ENCODE results near the gene CNST.

The CNST gene

GRCh38 chr1:246580497-246581370 lies 14.5 kb downstream of the CNST start:
- TF ChIP-seq, protein P1, sequence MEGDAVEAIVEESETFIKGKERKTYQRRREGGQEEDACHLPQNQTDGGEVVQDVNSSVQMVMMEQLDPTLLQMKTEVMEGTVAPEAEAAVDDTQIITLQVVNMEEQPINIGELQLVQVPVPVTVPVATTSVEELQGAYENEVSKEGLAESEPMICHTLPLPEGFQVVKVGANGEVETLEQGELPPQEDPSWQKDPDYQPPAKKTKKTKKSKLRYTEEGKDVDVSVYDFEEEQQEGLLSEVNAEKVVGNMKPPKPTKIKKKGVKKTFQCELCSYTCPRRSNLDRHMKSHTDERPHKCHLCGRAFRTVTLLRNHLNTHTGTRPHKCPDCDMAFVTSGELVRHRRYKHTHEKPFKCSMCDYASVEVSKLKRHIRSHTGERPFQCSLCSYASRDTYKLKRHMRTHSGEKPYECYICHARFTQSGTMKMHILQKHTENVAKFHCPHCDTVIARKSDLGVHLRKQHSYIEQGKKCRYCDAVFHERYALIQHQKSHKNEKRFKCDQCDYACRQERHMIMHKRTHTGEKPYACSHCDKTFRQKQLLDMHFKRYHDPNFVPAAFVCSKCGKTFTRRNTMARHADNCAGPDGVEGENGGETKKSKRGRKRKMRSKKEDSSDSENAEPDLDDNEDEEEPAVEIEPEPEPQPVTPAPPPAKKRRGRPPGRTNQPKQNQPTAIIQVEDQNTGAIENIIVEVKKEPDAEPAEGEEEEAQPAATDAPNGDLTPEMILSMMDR (IDR thresholded peaks at IDR 0.05; ENCODE audit: control extremely low read depth, extremely low read depth, low read depth, missing control alignments) = no peak
- ChIA-PET POLR2A (interaction anchor here (1.7 kb wide), 1 partner anchor 14 kb away, joined by 11 read pairs; the partner anchor contains the start of genes CNST and TFB2M), CTCF (interaction anchor here (2.2 to 2.3 kb wide), 2 partner anchors 10 to 63 kb away, joined by 6 read pairs; no protein-coding TSS in a partner anchor)
- DNase-seq (ENCODE audit: extremely low spot score) = no peak

- CTCF ChIA-PET = interaction anchor here (1.0 to 1.3 kb wide), 2 partner anchors 11 to 84 kb away, joined by 4 to 6 read pairs; no protein-coding TSS in a partner anchor
- POLR2A ChIA-PET = interaction anchor here (0.9 to 1.0 kb wide), 2 partner anchors 17 to 930 kb away, joined by 3 to 4 read pairs; no protein-coding TSS in a partner anchor
- no peak for DNase-seq (ENCODE audit: extremely low spot score)
- TF ChIP-seq, protein P1 (IDR thresholded peaks at IDR 0.05; ENCODE audit: control extremely low read depth, extremely low read depth, low read depth, missing control alignments) = no peak
These were observed 16.2 kb downstream of the CNST start for GRCh38 chr1:246582301-246583055.

DNA sequence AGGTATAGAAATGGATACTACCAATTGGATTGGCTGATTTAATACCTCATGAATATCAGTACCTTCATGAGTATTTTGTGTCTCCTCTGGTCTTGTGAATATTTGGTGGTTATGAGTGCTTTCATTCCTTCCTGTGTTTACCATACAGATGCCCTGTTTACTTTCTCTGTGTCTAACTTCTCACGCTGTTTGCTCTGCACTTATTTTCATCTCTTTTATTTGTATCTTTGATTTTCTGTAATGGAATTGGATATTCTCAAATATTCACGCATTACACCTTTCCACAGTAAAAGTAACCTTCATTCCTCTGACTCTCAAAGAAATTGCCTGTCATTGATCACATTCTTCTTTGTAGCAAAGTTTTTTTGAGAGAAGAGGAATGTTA lies 16.8 kb downstream of the CNST start:
- DNase-seq (ENCODE audit: extremely low spot score) = no peak
- TF ChIP-seq, protein P1 (IDR thresholded peaks at IDR 0.05; ENCODE audit: control extremely low read depth, extremely low read depth, low read depth, missing control alignments) = no peak
- ChIA-PET CTCF (interaction anchor here (1.3 kb wide), 1 partner anchor 11 kb away, joined by 6 read pairs; no protein-coding TSS in a partner anchor), POLR2A (interaction anchor here (1.0 kb wide), 1 partner anchor 16 kb away, joined by 3 read pairs; no protein-coding TSS in a partner anchor)

DNA sequence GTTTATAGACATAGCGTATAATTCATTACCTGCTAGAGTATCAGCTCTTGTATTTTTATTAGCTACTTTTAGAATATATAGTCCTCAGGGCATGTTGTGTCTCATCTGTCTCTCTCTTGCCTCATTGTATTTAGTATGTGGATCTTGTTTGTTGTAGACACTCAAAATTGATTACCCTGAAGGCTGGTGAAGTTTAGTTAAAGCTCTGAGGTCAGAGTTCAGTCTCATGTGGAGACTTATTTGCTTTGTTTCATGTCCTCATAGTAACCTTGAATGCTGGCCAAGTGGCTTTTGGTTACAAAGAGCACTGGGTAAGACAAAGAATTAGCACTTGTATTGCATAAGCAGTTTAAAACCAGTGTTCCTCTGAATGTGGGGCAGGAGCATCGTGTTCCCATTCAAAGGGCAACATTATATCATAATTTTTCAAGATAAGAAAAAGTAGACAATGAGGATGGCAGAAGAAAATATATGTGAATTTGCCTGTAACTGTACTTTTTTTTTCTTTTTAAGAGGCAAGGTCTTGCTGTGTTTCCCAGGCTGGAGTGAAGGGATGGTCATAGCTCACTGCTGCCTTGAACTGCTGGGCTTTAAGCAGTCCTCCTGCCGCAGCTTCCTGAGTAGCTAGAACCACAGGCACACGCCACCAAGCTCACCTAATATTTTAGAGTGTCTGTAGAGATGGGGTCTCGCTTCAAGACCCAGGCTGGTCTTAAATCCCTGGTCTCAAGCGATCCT lies 17.4 kb downstream of the CNST start:
- CTCF ChIA-PET = interaction anchor here (1.3 kb wide), 1 partner anchor 10 kb away, joined by 6 read pairs; no protein-coding TSS in a partner anchor
- POLR2A ChIA-PET = interaction anchor here (1.0 kb wide), 1 partner anchor 16 kb away, joined by 3 read pairs; no protein-coding TSS in a partner anchor
- TF ChIP-seq, protein P1 (IDR thresholded peaks at IDR 0.05; ENCODE audit: control extremely low read depth, extremely low read depth, low read depth, missing control alignments) = no peak
- no peak for DNase-seq (ENCODE audit: extremely low spot score)

DNA sequence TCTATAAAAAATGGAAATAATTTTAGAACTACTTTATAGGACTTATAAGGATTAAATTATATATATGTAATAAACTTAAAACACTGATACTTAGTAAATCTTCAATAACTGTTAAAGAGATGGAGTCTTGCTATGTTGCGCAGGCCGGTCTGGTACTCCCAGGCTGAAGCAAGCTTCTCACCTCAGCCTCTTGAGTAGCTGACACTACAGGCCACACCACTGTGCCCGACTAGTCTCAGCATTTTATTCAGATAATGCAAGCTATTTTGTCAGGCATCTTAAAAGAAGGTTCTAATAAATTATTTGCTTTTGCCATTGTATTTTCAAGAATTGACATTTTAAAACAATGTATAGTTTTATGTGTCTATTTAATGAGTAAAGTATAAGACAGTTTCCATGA lies 20.8 kb downstream of the CNST start:
- ChIA-PET POLR2A (no interaction called here), CTCF (interaction anchor here (1.4 kb wide), 1 partner anchor 9 kb away, joined by 3 read pairs; no protein-coding TSS in a partner anchor)
- no peak for DNase-seq (ENCODE audit: extremely low spot score)
- TF ChIP-seq, protein P1 (IDR thresholded peaks at IDR 0.05; ENCODE audit: control extremely low read depth, extremely low read depth, low read depth, missing control alignments) = no peak

All from GM10248 (cell line).